Hepatocyte (in vitro differentiated cells): ENCODE results near the gene DDT.

Experiments used
- CTCF ChIP-seq: fragments of 200-600 bp; sonication (generic); IDR thresholded peaks from 2 replicates; pipeline ENCODE4 v1.5.1; 2016; ENCODE audit warnings: antibody characterized with exemption, mild to moderate bottlenecking; ENCODE audit not compliant: poor library complexity
- EZH2 ChIP-seq: fragments of 200-600 bp; sonication (generic); IDR thresholded peaks from 2 replicates; pipeline ENCODE4 v1.6.1; 2016; ENCODE audit warnings: antibody characterized with exemption, mild to moderate bottlenecking, borderline replicate concordance
- EZH2phosphoT487 ChIP-seq: fragments of 200-600 bp; sonication (generic); IDR thresholded peaks from one replicate; pipeline ENCODE4 v1.6.1; 2018; ENCODE audit warnings: antibody characterized with exemption, mild to moderate bottlenecking, low read depth, moderate library complexity; ENCODE audit not compliant: unreplicated experiment, severe bottlenecking

- TF ChIP-seq CTCF (no peak), EZH2 (no peak), EZH2phosphoT487 (no peak)
These were observed 32.1 kb upstream of the DDT start for GRCh38 chr22:24006207-24006913.
